Measurements from ENCODE around the gene GSK3A.

Gene GSK3A

DNA sequence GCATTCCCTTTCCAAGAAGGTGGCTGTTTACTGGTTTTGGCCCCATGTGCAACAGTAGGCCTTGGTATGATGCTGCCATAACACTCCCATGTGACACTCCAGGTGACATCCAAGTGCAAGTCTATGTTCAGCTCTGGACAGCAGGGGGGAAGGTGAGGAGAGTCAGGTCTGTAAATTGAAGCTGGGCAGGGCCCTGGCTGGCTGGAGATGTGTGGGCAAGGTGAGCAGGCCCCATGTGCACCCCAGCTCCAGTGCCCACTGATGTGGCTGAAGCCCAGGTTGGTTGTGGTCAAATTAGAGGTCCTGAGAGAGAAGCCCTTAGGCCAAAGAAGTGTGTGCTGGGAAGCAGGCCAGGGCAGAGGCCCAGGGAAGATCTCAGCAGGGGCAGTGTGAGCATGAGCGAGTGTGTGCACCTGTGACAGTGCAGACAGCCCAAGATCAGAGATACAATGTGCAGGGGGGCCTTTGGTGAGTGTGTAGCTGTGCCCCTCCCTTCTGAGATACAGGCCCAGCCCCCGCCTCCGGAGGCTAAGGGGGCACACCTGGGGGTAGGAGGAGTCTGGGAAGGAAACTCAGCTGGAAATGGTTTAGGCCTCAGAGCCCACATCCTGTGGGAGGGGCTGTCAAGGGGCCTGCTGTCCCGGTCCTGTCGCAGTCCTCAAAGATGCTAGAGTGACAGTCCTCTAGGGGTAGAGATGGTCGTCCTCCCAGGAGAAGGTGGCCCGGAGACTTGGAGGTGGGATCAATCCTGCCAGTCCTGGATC is 43.5 kb downstream of the GSK3A start:
- no peaks in the 10 kb centered on the region for H3K4me1 Mint-ChIP-seq
- H3K27me3 Mint-ChIP-seq (ENCODE audit: low read depth, poor library complexity) = peaks cover 5% of the 10 kb centered on the region
- peaks cover 51% of the 10 kb centered on the region for H3K36me3 Mint-ChIP-seq (ENCODE audit: low read depth)
- no peak overlapping the region for H3K4me3 Mint-ChIP-seq
- H3K27ac Mint-ChIP-seq = no peak overlapping the region
- peaks cover 3% of the 10 kb centered on the region for H3K9me3 Mint-ChIP-seq
- no peak for DNase-seq
- TF ChIP-seq, protein P1, sequence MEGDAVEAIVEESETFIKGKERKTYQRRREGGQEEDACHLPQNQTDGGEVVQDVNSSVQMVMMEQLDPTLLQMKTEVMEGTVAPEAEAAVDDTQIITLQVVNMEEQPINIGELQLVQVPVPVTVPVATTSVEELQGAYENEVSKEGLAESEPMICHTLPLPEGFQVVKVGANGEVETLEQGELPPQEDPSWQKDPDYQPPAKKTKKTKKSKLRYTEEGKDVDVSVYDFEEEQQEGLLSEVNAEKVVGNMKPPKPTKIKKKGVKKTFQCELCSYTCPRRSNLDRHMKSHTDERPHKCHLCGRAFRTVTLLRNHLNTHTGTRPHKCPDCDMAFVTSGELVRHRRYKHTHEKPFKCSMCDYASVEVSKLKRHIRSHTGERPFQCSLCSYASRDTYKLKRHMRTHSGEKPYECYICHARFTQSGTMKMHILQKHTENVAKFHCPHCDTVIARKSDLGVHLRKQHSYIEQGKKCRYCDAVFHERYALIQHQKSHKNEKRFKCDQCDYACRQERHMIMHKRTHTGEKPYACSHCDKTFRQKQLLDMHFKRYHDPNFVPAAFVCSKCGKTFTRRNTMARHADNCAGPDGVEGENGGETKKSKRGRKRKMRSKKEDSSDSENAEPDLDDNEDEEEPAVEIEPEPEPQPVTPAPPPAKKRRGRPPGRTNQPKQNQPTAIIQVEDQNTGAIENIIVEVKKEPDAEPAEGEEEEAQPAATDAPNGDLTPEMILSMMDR (IDR thresholded peaks at IDR 0.05) = no peak

DNA sequence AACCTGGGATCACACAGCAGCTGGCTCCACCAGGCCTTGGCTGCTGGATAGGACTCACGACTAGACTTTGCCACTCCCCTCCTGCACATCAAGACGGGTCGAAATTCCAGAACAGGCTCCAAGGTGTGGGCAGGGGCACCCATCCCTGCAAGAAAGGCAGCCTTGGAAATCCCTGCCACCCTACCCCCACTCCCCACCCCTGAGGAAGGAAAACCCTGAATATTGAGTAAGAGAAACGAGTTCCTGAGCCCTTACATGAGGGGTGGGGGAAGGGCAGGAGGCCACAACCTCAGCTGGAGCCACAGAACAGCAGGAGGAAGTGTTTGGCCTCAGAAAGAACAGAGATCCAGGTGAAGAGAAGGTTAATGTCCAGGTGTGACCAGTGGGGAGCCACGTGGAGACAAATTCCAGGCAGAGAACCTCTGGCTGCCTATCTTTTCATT is 45.0 kb downstream of the GSK3A start:
- H3K36me3 Mint-ChIP-seq (ENCODE audit: low read depth) = peaks cover 42% of the 10 kb centered on the region
- H3K4me3 Mint-ChIP-seq = no peak overlapping the region
- H3K4me1 Mint-ChIP-seq = no peaks in the 10 kb centered on the region
- DNase-seq = no peak
- H3K9me3 Mint-ChIP-seq = peaks cover 16% of the 10 kb centered on the region
- peaks cover 19% of the 10 kb centered on the region for H3K27me3 Mint-ChIP-seq (ENCODE audit: low read depth, poor library complexity)
- H3K27ac Mint-ChIP-seq = no peak overlapping the region
- TF ChIP-seq, protein P1 (IDR thresholded peaks at IDR 0.05) = no peak

DNA sequence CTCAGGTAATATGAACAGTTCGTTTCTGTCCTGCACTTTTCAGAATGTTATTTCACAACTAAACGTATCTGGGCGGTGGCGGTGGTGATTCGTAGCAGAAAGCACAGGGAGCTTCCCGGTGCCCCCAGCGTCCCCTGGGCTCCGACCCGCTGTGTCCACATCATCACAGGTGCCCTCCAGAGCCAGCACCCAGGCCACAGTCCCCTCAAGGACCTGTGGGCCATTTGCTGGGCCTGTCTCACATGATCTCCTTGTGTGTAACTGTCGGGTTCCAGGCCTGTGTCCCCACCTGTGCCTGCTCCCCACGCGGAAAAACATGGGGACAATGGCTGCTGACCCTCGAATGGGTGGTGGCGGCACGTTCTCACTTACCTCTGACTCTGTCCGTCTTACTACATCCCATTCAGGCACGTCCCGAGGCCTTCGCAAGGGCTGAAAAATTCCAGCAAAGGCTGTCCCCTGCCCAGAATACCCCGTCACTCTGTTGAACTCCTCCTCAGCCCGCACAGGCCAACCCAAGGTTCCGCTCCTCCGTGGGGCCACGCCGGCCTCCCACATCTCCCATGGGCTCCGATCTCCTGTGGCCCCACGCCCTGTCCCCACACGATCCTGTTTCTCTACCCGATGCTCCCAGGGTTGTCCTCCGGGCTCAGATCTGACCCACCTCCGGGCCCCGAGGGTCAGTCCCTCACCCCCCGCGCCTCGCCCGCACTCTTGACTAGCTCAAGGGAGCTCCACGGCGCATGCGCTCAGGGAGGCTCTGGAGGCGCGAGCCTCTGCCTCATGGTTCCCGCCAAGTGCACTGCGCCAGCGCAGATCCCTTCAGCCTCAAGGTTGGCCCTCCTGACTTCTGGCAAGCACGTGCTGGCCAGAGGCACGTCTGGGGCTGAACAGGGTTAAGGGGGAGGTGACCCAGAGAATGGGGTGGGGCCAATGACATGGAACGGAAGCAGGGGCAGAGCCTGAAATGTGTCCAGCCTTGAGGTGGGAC is 46.1 kb downstream of the GSK3A start:
- Mint-ChIP-seq H3K36me3 (ENCODE audit: low read depth) (peaks cover 38% of the 10 kb centered on the region), H3K4me3 (no peak overlapping the region), H3K9me3 (peaks cover 16% of the 10 kb centered on the region), H3K27ac (no peak overlapping the region), H3K27me3 (ENCODE audit: low read depth, poor library complexity) (peaks cover 30% of the 10 kb centered on the region), H3K4me1 (no peaks in the 10 kb centered on the region)
- no peak for DNase-seq
- TF ChIP-seq, protein P1 (IDR thresholded peaks at IDR 0.05) = no peak

DNA sequence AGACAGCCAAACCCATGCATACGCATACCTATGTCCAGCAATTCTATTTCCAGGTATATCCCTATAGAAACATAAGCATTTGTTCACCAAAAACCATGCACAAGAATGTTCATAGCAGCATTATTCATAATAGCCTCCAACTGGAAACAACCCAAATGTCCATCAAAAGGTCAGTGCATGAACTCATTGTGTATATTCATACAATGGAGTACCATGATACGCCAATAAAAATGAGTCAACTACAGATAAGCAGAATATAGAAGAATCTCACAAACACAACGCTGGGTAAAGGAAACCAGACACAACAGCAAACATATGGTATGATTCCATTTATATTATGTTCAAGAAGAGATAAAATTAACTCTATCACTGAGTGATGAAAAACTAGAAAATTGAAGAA is 48.7 kb downstream of the GSK3A start:
- peaks cover 53% of the 10 kb centered on the region for H3K27me3 Mint-ChIP-seq (ENCODE audit: low read depth, poor library complexity)
- DNase-seq = no peak
- peaks cover 16% of the 10 kb centered on the region for H3K9me3 Mint-ChIP-seq
- no peak overlapping the region for H3K27ac Mint-ChIP-seq
- TF ChIP-seq, protein P1 (IDR thresholded peaks at IDR 0.05) = no peak
- no peaks in the 10 kb centered on the region for H3K4me1 Mint-ChIP-seq
- H3K4me3 Mint-ChIP-seq = no peak overlapping the region
- peaks cover 28% of the 10 kb centered on the region for H3K36me3 Mint-ChIP-seq (ENCODE audit: low read depth)

DNA sequence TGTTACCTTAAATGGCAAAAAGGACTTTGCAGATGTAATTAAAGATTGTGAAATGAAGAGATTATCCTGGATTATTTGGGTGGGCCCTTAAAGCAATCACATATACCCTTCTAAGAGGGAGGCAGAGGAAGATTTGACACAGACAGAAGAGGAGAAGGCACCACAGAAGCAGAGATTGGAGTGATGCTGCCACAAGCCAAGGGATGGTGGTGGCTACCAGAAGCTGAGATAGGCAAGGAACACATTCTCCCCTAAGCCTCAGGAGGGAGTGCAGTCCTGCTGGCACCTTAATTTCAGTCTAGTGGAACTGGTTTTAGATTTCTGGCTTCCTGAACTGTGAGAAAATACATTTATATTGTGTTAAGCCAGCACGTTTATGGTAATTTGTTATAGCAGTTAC is 49.1 kb downstream of the GSK3A start:
- Mint-ChIP-seq H3K36me3 (ENCODE audit: low read depth) (peaks cover 24% of the 10 kb centered on the region), H3K27me3 (ENCODE audit: low read depth, poor library complexity) (peaks cover 53% of the 10 kb centered on the region), H3K4me1 (no peaks in the 10 kb centered on the region), H3K4me3 (no peak overlapping the region), H3K27ac (no peak overlapping the region), H3K9me3 (peaks cover 16% of the 10 kb centered on the region)
- no peak for DNase-seq
- TF ChIP-seq, protein P1 (IDR thresholded peaks at IDR 0.05) = no peak
